ENCODE results near the gene SAE1.
A peak's percentile ranks its signal among the peaks of the same experiment; 100 is the strongest.

The SAE1 gene

DNA sequence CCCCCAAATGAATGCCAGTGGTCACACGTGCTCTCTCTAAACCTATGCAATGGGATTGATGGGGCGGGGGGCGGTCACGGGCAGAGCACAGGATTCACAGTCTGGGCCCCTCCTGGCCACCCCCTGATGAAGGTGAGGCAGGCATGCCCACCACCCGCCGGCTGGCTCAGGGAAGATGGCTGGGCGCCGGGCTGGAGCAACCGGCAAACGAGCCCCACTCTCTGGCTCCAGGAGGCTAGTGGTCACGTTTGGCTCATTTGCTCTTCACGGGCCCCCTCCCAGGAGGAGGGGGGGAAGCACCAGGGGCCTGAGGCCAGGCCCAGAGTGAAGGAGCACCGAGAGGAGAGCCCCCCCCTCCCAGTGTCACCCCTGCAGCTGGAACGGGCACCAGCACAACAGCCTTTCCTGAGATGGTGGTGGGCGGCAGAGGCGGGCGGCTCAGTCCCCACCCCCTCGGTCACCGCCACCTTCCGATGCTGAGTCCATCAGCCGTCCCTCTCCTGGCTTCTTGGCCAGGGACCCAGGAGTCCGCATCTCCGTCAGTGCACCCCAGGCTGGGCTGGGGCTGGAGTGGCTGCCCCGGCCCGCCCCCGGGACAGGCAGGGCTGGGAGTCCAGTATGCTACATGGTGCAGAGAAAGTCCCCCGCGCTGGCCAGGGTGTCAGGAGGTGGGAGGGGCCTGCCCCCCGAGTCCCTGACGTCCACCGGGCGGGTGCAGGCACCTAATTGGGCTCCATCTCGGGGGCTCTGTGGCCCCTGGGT lies 90.6 kb downstream of the SAE1 start:
- no peak for DNase-seq (ENCODE audit: low read depth, low spot score)

DNA sequence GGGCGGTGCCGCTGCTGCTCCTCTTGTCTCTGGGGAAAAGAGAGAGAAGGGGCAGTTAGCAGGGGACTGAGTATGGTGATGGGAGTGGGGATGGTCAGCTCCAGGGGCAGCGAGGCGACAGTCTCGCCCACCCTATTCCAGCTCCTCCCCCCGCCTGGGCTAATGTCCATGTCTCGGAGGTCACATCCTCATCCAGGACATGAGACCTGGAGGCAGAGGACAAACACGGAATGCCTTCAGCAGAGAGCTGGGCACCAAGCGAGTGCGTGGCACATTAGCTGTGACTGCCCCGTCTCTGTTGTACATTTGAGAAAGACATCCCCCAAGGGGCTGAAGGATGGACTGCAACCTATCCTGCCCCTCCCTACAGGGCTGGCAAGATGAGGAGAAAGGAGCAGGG lies 91.3 kb downstream of the SAE1 start:
- DNase-seq (ENCODE audit: low read depth, low spot score), result no peak

DNA sequence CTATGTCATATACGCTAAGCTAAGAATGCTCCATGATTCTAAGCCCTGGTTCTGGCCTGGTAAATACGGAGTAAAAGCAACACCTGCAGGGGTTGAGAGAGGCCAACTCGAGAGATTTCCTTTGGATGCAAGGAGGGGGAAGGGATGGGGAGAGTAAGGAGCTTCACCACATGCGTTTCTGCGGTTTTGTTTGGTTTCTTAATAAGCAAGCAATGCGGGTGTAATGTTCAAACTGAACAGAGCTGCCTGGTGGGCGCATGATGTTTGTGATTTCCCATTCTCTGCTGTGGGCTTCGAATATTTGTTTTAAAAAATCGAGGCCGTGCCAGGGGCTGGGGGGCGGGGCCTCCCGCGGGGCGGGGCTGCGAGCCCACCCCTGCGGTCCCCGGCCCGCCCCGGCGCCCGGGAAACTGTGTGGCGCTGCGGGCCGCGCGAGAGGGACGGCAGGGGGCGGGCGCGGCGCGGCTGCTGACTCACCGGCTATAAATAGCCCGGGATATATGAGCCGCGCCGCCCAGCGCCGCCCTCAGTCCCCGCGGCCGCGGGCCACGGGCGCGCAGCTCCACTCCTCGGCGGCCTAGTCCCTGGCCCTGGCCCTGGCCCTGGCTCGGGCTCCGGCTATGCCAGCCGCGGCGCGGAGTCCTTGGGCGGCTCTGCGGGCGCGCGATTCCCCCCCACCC lies 95.3 kb downstream of the SAE1 start:
- no peak for DNase-seq (ENCODE audit: low read depth, low spot score)

DNA sequence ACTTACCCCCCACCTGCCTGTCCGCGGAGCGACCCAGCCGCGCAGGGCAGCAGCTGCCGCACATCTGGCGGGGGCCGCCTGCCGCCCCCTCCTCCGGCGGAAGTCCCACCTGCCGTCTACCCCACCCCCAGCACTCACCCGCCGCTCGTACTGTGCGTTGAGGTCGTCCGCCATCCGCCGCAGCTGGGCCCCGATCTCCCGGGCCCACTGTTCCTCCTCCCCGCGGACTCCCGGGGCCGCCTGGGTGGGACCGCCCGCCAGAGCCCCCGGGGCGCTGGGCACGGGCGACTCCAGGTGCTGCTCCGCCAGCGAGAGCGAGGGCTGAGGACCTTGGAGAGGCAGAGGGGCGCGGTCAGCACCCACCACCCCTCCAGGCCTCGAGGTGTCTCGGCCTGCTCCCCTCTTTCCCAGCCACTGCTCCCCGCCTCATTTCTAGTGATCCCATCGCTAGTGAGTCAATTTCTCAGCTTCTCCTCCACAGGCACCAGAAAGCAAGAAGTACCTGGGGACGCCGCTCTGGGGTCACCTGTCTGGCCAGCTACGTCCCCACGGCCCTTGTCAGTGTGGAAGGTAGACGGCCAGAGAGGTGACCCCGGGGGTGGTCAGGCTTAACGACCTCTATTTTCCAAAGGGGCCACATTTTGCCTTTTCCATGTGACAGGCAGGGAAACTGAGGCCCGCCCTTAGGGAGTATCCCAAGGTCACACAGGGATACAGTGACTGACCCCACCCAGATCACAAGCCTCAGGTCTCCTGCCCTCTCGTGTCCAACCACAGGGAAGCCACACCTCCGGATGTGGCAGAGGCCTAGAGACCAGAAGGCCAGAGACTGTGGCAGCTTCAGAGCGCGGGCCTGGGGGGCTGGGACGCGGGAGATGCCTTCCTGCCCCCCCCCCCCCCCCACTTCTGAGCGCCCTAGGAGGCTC lies 96.1 kb downstream of the SAE1 start:
- DNase-seq (ENCODE audit: low read depth, low spot score), result no peak

DNA sequence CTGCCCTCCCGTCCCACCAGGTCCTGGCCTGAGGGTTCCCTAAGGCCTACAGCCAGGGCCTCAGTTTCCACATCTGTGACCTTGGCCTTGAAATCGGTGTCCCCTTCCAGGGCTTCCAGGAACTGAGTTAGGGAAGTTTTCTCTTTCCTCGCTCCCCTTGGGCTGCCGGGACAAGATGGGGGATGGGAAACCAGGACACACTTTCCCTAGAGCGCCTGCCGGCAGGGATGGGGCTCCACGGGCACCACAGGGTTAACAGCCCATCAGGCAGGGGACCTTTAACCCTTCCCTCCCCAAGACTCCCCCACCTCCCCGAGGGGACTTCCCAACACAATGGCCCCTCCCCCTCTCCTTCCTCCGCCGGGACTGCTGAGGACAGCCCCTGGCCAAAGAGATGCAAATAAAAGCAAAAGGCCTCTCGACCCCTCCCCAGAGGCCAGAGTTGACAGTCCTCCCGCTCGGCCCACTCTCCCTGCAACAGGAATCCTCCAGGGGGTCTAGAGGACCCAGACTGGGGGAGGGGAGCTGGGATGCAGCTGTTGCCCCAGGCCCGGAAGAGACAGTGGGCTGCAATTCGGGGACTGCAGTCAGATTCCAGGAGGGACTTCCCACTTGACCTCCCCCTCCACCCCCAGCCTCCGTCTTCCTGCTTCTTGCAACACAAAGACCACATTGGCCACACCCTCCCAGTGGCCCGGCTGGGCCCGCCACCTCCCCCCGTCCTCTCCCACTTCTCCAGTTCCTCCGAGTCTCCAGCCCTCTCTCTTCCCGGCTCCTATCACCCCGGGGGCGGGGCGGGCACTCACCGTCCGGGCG lies 96.9 kb downstream of the SAE1 start:
- peak; percentile 97 for DNase-seq (ENCODE audit: low read depth, low spot score)

DNA sequence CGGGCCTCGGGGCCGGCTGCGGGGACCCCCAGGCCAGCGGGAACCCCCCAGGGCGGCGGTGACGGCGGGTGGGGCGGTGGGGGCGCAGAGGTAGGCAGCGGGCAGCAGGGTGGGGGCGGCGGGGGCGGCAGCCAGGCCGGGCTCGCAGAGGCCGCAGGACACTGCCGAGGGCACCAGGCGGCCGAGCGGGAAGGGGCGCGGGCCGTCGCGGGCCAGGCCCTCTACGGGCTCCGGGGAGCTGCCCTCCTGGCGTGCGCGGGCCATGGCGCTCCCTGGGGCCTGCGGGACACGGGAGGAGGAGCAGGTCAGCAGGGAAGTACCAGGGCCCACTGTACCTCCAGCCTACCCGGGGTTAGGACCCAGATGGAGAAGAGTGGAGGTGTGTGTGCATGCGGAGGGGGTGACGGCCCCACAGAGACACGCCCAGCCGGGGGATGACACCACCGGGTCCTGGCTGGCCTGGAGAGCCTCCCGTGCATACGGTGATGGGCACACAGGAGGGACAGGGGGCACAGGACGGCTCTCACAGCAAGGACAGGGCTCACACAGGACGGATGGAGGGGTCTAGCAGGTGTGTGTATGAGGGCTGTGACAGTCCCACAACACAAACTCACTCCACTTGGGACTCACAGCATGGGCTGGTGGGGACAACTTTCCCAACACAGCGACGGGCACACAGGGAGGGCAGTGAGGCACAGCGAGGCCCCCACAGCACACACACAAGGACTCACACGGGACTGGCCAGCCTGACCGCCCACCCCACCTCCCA lies 97.7 kb downstream of the SAE1 start:
- no peak for DNase-seq (ENCODE audit: low read depth, low spot score)

DNA sequence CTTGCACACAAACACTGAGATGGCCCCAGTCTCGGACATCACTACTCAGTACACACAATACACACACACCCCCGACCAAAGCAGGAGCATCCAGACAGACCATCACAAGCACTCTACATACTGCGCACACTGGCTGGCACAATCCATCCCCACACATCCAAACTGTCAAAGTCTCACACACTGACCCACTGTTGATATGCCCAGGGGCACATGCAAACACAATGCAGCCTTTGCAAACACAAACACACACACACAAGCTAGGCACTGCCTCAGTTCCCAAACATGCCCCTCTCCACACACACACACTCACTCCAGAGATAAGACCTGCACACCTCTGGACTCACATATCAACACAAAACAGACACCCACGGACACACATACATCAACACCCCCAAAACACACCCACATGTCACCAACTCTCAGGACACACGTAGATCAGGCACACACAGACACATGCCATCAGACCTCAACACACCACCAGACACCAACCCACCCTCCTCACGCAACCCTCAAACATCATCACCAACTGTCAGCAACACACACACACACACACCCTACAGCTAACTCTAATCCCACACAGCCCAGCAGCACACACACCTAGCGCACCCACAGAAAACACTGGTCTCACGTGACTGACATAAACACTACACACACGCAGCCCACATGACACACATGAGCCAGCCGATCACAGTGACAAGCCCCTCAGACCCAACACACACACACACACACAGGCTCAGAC lies 98.5 kb downstream of the SAE1 start:
- no peak for DNase-seq (ENCODE audit: low read depth, low spot score)

DNA sequence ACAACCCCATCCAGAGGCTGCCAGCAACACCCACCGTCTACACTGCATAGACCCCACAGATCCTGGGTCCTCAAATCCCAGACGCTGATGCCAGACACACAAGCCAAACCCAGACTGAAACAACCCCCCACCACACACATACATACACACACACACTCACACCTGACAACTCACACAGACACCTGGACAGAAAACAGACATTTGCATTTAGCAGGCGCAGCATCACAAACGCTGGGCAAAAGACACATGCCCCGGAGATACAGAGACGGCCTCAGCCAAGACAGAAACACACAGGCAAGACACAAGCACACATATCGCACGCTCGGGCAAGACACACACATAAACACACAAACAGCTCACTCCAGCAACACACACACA lies 99.0 kb downstream of the SAE1 start:
- no peak for DNase-seq (ENCODE audit: low read depth, low spot score)

DNA sequence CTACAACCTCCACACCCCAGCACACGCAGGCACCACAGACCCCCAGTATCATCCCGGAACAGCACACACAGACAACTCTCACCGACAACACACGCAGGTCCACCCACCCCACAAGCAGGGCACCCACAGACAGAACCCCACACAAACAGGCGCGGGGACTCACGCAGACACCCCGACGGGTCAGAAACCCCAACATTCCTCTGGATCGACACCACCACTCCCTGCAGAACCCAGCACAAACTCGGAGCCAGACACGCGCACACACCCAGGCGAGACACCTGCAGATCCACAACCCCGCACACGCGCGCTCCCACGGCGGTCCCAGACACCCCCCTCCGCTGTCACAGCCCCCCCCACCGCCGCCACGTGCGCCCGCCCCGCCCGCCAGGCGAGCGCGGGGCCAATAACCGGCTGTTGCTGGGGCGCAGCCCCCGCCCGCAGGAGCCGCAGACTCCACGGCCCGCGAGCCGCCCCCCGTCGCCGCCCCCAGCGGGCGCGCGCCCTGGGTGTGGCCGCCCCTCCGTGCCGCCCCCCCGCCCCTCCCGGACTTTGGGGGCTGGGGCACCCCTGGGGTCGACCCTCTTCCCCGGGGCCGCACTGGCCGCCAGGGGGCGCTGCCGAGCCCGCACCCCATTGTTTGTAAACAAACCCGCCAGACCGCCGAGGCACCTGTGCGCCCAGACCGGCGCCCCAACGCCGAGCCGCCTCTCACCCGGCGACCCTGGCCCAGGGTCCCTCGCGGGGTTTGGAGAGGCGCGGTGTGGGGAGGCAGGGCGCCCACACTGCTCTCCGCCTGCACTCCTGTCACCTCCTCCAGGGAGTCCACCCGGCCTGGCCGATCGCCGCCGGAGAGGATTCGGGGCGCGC lies 99.7 kb downstream of the SAE1 start:
- DNase-seq (ENCODE audit: low read depth, low spot score), result no peak

DNA sequence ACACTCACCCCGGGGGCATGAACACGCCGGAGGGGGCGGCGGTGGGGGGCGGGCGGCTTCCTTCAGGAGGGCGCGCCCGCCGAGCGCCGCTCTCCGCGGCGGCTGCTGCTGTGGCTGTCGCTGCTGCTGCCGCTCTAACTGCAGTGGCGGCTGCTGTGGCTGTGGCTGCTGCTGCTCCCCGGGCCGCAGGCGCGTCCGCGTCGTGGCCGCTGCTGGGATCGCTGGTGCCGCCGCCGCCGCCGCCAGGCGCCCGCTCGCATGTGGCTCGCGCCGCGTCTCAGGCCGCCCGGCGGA lies 100.2 kb downstream of the SAE1 start, which contains the start of gene BBC3:
BBC3 (minus strand) TSS at position 279 of the 294 bp plus-strand sequence. CDS start 2,768 bp downstream, outside the sequence.
- no peak for DNase-seq (ENCODE audit: low read depth, low spot score)

DNA sequence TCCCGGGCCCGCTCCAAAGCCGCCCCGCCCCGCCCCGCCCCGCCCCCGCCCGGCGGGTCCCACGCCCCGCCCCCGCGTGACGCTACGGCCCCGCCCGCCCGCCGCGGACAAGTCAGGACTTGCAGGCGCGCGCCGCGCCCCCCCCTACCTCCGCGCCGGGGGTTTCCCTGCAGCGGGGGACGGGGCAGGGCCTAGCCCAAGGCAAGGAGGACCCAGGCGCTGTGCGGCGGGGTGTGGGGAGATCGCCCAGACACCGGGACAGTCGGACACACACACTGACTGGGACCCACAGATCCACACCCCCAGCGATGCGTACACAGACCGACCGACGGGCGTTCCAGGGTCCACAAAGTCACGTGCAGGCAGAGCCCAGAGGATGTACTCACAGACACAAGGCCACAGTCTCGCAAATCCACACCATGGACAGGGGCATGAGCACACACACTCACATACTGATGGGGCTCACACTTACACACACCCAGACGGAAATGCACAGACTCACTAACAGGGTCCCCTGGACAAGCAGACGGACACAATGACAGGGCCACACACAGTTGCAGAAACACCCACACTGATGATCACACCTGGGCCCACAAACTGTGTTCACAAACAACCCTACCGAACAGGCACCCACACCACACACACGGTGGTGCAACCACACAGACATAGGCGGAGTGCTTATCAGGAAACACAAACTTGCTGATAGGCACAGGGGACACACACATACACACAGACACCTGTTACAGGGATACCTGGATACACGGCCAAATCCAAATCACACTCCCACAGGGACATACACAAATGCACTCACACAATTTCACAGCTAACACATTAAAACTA lies 100.8 kb downstream of the SAE1 start:
- no peak for DNase-seq (ENCODE audit: low read depth, low spot score)

DNA sequence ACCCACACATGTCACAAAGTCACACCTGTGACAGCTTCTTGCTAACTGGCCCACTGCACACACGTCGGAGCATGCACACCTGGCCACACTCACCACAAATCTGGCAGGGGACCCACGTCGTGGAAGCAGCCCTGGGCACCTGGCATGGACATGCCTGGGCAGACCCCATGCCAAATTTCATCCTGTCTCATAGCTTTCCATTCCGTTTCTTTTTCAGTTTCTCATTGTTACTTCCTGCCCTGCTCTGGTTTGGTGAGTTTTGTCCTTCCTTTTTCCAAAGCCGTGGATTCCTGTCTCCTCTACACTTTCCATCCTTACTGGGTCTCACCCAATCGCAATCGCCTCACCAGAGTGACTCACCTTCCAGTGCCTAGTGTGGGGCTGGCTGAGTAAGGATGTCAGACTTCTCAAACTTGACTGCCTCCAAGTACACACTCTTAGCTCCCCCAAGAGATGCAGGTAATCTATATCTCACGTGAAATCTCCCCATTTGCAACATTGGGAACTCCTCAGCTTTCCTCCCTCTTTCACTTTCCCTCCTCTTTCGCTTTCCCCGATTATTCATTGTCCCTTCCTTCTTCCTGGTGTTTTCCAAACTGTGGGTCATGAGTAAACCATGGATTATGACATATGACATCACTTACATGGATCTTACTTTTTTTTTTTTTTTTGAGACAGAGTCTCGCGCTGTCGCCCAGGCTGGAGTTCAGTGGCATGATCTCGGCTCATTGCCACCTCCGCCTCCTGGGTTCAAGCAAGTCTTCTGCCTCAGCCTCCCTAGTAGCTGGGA lies 102.0 kb downstream of the SAE1 start:
- DNase-seq (ENCODE audit: low read depth, low spot score), result no peak

DNA sequence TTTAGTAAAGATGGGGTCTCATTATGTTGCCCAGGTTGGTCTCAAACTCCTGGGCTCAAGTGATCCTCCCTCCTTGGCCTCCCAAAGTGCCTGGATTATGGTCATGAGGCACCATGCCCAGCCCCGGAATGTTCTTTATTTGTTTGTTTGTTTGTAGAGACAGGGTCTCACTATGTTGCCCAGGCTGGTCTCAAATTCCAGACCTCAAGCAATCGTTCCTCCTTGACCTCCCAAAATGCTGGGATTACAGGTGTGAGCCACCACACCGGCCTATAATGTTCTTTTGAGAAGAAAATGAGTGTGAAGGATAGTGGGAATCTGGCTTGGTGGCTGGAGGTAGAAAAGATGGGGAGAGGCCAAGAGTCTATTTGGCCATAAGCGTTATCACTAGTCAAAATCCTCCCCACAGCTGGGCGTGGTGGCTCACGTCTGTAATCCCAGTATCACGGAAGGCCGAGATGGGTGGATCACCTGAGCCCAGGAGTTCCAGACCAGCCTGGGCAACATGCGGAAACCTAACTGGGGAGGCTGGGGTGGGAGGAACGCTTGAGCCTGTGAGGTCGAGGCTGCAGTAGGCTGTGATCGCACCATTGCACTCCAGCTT lies 105.5 kb downstream of the SAE1 start:
- DNase-seq (ENCODE audit: low read depth, low spot score), result no peak

DNA sequence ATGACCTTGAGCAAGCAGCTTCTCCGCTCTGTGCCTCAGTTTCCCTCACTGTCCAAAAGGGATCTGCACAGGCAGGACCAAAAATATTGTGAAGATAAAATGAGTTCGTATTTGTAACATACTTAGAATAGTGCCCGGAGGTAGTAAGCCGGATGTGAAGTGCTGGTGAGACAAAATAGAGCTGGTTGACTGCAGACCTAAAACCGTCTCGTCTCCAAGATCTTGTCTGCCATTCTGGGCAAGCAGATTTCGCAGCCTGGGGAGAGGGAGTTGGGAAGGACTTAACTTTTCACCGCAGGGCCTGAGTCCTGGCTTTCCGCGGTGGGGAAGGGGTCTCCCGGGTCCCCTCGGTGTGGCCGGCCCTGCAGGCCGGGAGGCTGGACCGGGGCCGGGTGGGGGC lies 108.5 kb downstream of the SAE1 start:
- DNase-seq (ENCODE audit: low read depth, low spot score), result no peak

DNA sequence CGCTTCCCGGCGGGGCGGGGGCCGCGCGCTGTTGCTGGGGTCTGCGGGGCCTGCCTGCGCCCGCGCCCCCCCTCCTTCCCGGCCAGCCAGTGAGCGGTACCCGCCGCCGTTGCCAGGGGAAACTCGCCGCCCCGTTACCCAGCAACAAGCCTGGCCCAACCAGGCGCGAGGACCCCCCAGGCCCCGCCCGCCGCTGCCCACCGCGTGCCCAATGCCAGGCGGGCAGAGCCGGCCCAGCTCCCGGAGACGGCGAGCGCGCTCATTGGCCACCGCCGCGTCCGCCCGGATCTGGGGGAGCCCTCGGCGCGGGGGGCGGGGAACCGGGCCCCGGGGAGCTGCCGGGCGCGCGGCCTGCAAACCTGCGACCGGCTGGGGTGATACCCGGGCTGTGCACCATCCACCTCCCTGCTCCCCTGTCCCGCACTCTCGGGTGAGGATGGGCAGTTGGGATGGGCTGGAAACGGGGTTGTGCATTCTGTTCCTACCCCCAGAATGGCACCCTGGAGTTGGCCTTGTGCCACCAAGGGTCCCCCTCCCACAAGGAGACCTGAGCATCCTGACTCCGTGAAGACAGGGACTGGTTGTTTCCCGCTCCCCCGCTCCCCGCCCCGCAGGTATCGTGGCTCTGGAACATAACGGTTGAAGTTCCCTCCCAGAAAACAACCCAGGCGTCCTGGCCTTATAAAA lies 109.1 kb downstream of the SAE1 start:
- no peak for DNase-seq (ENCODE audit: low read depth, low spot score)

DNA sequence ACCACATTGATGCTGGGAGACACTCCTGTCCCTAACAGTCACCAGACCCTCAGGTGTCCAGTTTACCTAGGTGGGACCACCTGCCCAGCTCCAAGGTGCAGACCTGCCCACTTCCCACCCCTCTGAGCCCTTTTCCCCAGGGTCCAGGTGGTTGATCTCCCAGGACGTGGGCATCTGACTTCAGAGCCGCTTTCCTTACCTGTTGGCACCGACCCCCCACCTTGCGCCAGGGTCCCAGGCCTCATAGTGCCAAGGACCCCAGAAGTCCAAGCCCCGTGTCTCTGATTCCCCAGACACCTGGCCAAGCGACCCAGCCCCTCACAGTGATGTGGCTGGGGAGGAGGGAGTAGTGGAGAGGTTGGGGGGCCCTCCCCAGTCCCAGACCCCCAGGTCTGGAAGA lies 109.9 kb downstream of the SAE1 start:
- DNase-seq (ENCODE audit: low read depth, low spot score), result no peak
